ENCODE results near the gene LENEP.

DNA sequence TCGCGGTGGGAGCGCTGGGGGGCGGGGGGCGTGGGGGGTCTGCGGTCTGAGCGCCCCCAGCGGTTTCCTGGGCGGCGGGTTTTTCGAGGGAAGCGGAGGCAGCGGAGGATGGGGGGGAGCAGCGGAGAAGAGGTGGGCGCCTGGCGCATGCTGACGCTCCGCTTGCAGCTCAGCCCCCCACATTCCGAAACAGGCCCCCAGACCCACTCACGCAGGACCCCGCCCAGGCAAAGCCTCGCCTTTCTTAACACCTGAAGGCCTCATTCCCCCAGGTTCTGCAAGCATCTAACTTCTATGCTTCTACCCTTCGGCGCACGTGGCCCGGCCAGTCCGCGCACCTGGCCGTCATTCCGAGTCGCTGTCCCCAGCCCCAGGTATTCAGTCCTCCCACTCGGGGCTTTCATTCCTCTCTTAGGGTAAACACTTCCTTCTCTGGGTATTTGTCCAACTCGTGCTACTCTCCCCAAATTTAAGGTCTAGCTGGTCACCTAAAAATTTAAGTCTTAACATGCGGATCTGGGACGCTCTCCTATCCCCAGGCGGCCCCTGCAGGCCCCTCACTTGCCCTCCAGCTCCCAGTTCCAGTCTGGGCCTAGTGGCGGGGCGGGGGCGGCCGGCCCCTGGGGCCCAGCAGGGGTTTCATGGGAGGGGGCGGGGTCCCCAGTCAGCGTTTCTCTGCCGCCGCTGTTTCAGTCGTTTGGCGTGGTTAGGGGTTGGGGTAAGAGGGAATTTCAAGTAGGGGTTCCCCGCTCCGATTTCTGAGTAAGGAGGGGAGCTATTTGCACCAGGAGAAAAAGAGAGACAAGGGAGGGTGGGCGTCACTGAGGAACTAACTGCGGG lies 6.4 kb downstream of the LENEP start:
- TF ChIP-seq, protein P1, sequence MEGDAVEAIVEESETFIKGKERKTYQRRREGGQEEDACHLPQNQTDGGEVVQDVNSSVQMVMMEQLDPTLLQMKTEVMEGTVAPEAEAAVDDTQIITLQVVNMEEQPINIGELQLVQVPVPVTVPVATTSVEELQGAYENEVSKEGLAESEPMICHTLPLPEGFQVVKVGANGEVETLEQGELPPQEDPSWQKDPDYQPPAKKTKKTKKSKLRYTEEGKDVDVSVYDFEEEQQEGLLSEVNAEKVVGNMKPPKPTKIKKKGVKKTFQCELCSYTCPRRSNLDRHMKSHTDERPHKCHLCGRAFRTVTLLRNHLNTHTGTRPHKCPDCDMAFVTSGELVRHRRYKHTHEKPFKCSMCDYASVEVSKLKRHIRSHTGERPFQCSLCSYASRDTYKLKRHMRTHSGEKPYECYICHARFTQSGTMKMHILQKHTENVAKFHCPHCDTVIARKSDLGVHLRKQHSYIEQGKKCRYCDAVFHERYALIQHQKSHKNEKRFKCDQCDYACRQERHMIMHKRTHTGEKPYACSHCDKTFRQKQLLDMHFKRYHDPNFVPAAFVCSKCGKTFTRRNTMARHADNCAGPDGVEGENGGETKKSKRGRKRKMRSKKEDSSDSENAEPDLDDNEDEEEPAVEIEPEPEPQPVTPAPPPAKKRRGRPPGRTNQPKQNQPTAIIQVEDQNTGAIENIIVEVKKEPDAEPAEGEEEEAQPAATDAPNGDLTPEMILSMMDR (IDR thresholded peaks at IDR 0.05; ENCODE audit: borderline replicate concordance, extremely low read depth, low read length, poor library complexity, severe bottlenecking): no peak
- TF ChIP-seq EZH2 (IDR thresholded peaks at IDR 0.05; ENCODE audit: borderline replicate concordance, low read depth, low read length, severe bottlenecking): no peak

Data from DND-41 (cell line).